Keratinocyte (primary cell): Measurements from ENCODE around the gene SLC34A3.

Source experiments
- EZH2 ChIP-seq: IDR thresholded peaks from one replicate; pipeline ENCODE4 v1.6.1; 2012; ENCODE audit warnings: inconsistent platforms, mild to moderate bottlenecking, low read length, moderate library complexity
- TF ChIP-seq, protein P1 (sequence below), 3 experiments: IDR thresholded peaks in 1 of 3; conservative IDR thresholded peaks in 1 of 3; optimal IDR thresholded peaks in 1 of 3; 2 replicates in 2 of 3; 3 replicates in 1 of 3; pipeline versions ENCODE3 to v1.5.1; 2011; ENCODE audit warnings: low read length in 3 of 3, mild to moderate bottlenecking in 3 of 3, moderate library complexity in 2 of 3, control low read depth in 1 of 3, inconsistent platforms in 1 of 3; ENCODE audit not compliant: insufficient read depth in 2 of 3; ENCODE audit errors: extremely low read depth in 1 of 3

DNA sequence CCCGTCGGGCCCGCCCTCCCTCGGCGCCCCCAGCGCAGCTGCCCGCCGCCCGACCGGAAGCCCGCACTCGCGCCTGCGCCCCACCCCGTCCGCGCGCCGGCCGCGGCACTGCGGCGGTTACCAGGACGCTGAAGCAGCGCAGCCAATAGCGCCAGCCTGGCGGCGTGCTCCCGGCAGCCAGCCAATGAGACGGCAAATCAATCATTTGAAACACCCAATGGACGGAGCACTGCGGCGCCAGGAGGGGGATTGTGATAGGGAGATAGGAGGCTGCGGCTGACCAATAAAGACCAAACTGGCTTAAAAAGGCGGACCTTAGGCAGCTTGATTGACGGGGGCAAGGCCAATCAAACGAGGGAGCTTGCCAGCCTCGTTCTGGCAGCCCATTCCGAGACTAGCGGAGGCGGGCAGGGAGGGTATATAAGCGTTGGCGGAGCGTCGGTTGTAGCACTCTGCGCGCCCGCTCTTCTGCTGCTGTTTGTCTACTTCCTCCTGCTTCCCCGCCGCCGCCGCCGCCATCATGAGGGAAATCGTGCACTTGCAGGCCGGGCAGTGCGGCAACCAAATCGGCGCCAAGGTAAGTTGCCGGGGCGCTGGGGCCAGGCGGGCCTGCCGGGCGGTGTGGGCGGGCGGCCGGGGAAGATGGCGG lies 10.3 kb downstream of the SLC34A3 start, which contains the start of gene TUBB4B:
- TF ChIP-seq, protein P1, sequence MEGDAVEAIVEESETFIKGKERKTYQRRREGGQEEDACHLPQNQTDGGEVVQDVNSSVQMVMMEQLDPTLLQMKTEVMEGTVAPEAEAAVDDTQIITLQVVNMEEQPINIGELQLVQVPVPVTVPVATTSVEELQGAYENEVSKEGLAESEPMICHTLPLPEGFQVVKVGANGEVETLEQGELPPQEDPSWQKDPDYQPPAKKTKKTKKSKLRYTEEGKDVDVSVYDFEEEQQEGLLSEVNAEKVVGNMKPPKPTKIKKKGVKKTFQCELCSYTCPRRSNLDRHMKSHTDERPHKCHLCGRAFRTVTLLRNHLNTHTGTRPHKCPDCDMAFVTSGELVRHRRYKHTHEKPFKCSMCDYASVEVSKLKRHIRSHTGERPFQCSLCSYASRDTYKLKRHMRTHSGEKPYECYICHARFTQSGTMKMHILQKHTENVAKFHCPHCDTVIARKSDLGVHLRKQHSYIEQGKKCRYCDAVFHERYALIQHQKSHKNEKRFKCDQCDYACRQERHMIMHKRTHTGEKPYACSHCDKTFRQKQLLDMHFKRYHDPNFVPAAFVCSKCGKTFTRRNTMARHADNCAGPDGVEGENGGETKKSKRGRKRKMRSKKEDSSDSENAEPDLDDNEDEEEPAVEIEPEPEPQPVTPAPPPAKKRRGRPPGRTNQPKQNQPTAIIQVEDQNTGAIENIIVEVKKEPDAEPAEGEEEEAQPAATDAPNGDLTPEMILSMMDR (optimal IDR thresholded peaks at IDR 0.05 in 1 of 3, IDR thresholded peaks at IDR 0.05 in 1 of 3, conservative IDR thresholded peaks at IDR 0.05 in 1 of 3; ENCODE audit: extremely low read depth in 1 of 3, insufficient read depth in 2 of 3, low read length in 3 of 3), result no peak
- TF ChIP-seq EZH2, result no peak
